Raji (cell line): Measurements from ENCODE around the gene ULK2.

Experiments
- POLR2A ChIP-seq: IDR thresholded peaks from 2 replicates; pipeline ENCODE4 v1.6.1; 2011; ENCODE audit warnings: low read depth, low read length, control low read depth; ENCODE audit not compliant: insufficient read depth

Gene ULK2

GRCh38 chr17:19746517-19746916, 121.2 kb downstream of the ULK2 start:
- TF ChIP-seq POLR2A = no peak

GRCh38 chr17:19744922-19745757, 122.6 kb downstream of the ULK2 start:
- no peak for TF ChIP-seq POLR2A

- no peak for TF ChIP-seq POLR2A
These were observed 123.2 kb downstream of the ULK2 start for GRCh38 chr17:19744492-19744891.

GRCh38 chr17:19743101-19744100, 124.3 kb downstream of the ULK2 start:
- no peak for TF ChIP-seq POLR2A

- TF ChIP-seq POLR2A = no peak
These were observed 125.2 kb downstream of the ULK2 start for GRCh38 chr17:19742495-19742894.

GRCh38 chr17:19741832-19742457, 125.8 kb downstream of the ULK2 start:
- TF ChIP-seq POLR2A = no peak

GRCh38 chr17:19740933-19741332, 126.8 kb downstream of the ULK2 start:
- TF ChIP-seq POLR2A = no peak

- TF ChIP-seq POLR2A = no peak
These were observed 128.2 kb downstream of the ULK2 start for GRCh38 chr17:19739241-19740201.

GRCh38 chr17:19738757-19739156, 129.0 kb downstream of the ULK2 start:
- TF ChIP-seq POLR2A = no peak

GRCh38 chr17:19738073-19738449, 129.7 kb downstream of the ULK2 start:
- no peak for TF ChIP-seq POLR2A

- no peak for TF ChIP-seq POLR2A
These were observed 130.2 kb downstream of the ULK2 start for GRCh38 chr17:19737305-19738072.

- TF ChIP-seq POLR2A = no peak
These were observed 131.7 kb downstream of the ULK2 start for GRCh38 chr17:19736071-19736470.

- no peak for TF ChIP-seq POLR2A
These were observed 133.7 kb downstream of the ULK2 start for GRCh38 chr17:19733953-19734526.
